PC-3 (cell line): ENCODE measurements around the gene EPB41L5.

Source experiments
- CTCF ChIP-seq: fragments of 300-600 bp; sonication (generic); conservative IDR thresholded peaks from 2 replicates; pipeline ENCODE4 v1.5.1; 2017; ENCODE audit warnings: antibody characterized with exemption, low read depth, mild to moderate bottlenecking, low read length
- EZH2 ChIP-seq: fragments of 300-600 bp; sonication (generic); IDR thresholded peaks from one replicate; pipeline ENCODE4 v1.6.1; 2017; ENCODE audit warnings: antibody characterized with exemption, mild to moderate bottlenecking, low read length; ENCODE audit not compliant: unreplicated experiment
- EZH2phosphoT487 ChIP-seq: fragments of 300-600 bp; sonication (generic); IDR thresholded peaks from 2 replicates; pipeline ENCODE4 v1.6.1; 2018; ENCODE audit warnings: mild to moderate bottlenecking, antibody characterized with exemption, low read length, borderline replicate concordance

GRCh38 chr2:120177001-120177621 lies 164.2 kb downstream of the EPB41L5 start:
- TF ChIP-seq CTCF = no peak
- no peak for TF ChIP-seq EZH2
- no peak for TF ChIP-seq EZH2phosphoT487
